ENCODE measurements around the gene WNT3A. TPM values are rescaled to one million over a fixed set of nuclear protein-coding genes. Genes with fewer than 3 reads are reported as not detected.

WNT3A gene
- total and polyA plus RNA-seq, 2 donors (not counting 3 experiments of a cell fraction or from before 2014, with no cell fraction given), result not detected

DNA sequence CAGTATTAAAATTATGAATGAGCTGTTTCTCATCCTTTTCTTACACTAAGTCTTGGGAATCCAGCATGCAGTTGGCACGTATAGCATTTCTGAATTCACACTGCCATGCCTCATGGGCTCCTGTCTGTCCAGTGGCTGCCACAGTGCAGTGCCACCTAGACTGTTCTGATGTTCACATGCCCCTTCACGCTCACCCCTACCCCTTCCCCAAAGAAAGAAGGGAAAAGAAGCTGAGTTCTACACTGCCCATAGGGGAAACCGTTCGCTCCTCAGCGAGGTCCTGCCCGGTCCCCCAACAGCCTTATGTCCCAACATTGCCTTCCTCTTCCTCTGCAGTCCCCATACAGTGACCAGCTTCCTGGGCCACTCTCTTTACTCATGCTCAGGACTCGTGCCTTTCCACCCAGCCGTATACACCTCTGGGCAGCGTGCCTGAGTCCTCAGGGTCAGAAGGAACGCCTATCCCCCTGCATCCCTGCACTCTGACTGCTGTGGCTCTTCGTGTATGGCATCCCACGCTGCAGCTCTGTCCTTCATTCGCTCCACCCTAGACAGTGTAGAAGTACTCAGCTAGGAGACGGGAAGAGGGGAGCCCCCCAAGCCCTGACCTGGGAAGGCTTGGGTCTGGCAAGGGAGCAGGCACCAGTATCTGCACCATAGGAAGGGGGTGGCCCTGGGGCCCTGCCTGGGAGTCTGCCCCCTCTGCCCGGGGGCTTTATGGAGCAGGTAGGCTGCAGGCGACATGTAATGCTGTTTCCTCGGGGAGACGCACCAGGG, 51.6 kb downstream of the WNT3A start:
- Histone ChIP-seq H3K9me3 (replicated peaks; ENCODE audit: control insufficient read depth, insufficient read depth, low read length) (no peaks in the 10 kb centered on the region), H4K20me1 (replicated peaks; ENCODE audit: control insufficient read depth, extremely low read depth, insufficient read depth, low read length) (no peaks in the 10 kb centered on the region), H3K27me3 (ENCODE audit: control insufficient read depth in 2 of 2, insufficient read depth in 2 of 2, low read length in 2 of 2) (peaks cover 25 to 33% of the 10 kb centered on the region in 2 experiments), H3K36me3 (ENCODE audit: control insufficient read depth in 2 of 2, extremely low read depth in 1 of 2, insufficient read depth in 2 of 2, low read length in 2 of 2) (no peaks in the 10 kb centered on the region), H3K4me3 (replicated peaks in 1 of 3; ENCODE audit: insufficient read depth in 1 of 3, low read depth in 1 of 3, low read length in 3 of 3) (no peak overlapping the region), H3K9ac (replicated peaks; ENCODE audit: extremely low read depth, insufficient read depth, low read length) (no peak overlapping the region), H2AFZ (ENCODE audit: low read depth, low read length) (no peak overlapping the region), H3K79me2 (ENCODE audit: control insufficient read depth, insufficient read depth, low read length) (no peaks in the 10 kb centered on the region), H3K4me1 (ENCODE audit: control insufficient read depth, extremely low read depth, insufficient read depth, low read length) (no peaks in the 10 kb centered on the region), H3K9me1 (replicated peaks; ENCODE audit: control insufficient read depth, extremely low read depth, insufficient read depth, low read length) (no peaks in the 10 kb centered on the region), H3K4me2 (ENCODE audit: insufficient read depth, low read length) (no peak overlapping the region), H3K27ac (ENCODE audit: insufficient read depth, low read depth, low read length) (no peak overlapping the region)
- dilution Hi-C loops (cut with MboI; ENCODE audit: extremely low pct_ligation_motif_present, low sequenced_read_pairs) (no loop called here), intact Hi-C loops (cut with micrococcal nuclease) (no loop called here)
- TF ChIP-seq FOS (IDR thresholded peaks at IDR 0.05; ENCODE audit: borderline replicate concordance, insufficient read depth, low read length), result no peak
- TF ChIP-seq JUN (IDR thresholded peaks at IDR 0.05; ENCODE audit: borderline replicate concordance, insufficient read depth, insufficient read length, low read depth), result no peak
- no peak for TF ChIP-seq CTCF (IDR thresholded peaks at IDR 0.05; ENCODE audit: extremely low read depth in 1 of 2, insufficient read depth in 1 of 2, low read depth in 1 of 2, low read length in 2 of 2)
- TF ChIP-seq POLR2A (IDR thresholded peaks at IDR 0.05; ENCODE audit: low read depth, low read length), result no peak
- TF ChIP-seq POLR2AphosphoS5 (IDR thresholded peaks at IDR 0.05; ENCODE audit: insufficient read depth, low read depth, low read length), result no peak
- TF ChIP-seq MAX (IDR thresholded peaks at IDR 0.05; ENCODE audit: insufficient read depth, insufficient read length), result no peak
- no peak for TF ChIP-seq GATA2 (IDR thresholded peaks at IDR 0.05; ENCODE audit: insufficient read depth, insufficient read length, low read depth, low read length)
- TF ChIP-seq MYC (IDR thresholded peaks at IDR 0.05; ENCODE audit: low read depth, low read length), result no peak
- no peak for TF ChIP-seq EZH2 (IDR thresholded peaks at IDR 0.05; ENCODE audit: borderline replicate concordance, low read depth, low read length, severe bottlenecking)
- no TSS peak for BruUV-seq (replicated peaks)
- POLR2A ChIA-PET, result no interaction called here
- FAIRE-seq (no peak), DNase-seq (ENCODE audit: low read depth, low spot score) (no peak)
- CTCF ChIA-PET, result interaction anchor here (0.6 to 1.2 kb wide), 2 partner anchors 10 to 59 kb away, joined by 3 read pairs; no protein-coding TSS in a partner anchor

All from endothelial cell of umbilical vein (primary cell).